Endothelial cell of umbilical vein (primary cell): ENCODE measurements around the gene SPDYE17.
"Not testable (repeated sequence)": the region's sequence is repeated elsewhere in the genome, so short reads cannot be mapped to it uniquely, and the experiment has no call there.

Experiments
- CTCF ChIP-seq, 2 donors: IDR thresholded peaks; 1 replicate in 1 of 2; 2 replicates in 1 of 2; pipeline ENCODE4 v1.5.1; 2011; ENCODE audit warnings: low read length in 2 of 2, mild to moderate bottlenecking in 2 of 2, moderate library complexity in 2 of 2, control low read depth in 1 of 2, inconsistent platforms in 1 of 2, low read depth in 1 of 2; ENCODE audit not compliant: insufficient read depth in 1 of 2; ENCODE audit errors: extremely low read depth in 1 of 2
- FOS ChIP-seq: IDR thresholded peaks from 2 replicates; pipeline ENCODE4 v1.6.1; 2011; ENCODE audit warnings: mild to moderate bottlenecking, low read length, moderate library complexity, borderline replicate concordance; ENCODE audit not compliant: insufficient read depth
- MAX ChIP-seq: IDR thresholded peaks from 2 replicates; pipeline ENCODE4 v1.6.1; 2011; ENCODE audit not compliant: insufficient read depth, insufficient read length
- POLR2A ChIP-seq: IDR thresholded peaks from 2 replicates; pipeline ENCODE4 v1.6.1; 2012; ENCODE audit warnings: low read depth, mild to moderate bottlenecking, control low read depth, low read length
- POLR2AphosphoS5 ChIP-seq: IDR thresholded peaks from 2 replicates; pipeline ENCODE4 v1.6.1; 2012; ENCODE audit warnings: low read depth, mild to moderate bottlenecking, control low read depth, low read length, moderate library complexity; ENCODE audit not compliant: insufficient read depth

GRCh38 chr7:76993831-76994230 lies 38.3 kb downstream of the SPDYE17 start:
- TF ChIP-seq POLR2AphosphoS5; MAX; CTCF (IDR thresholded peaks at IDR 0.05; ENCODE audit: extremely low read depth in 1 of 2, insufficient read depth in 1 of 2, low read depth in 1 of 2, low read length in 2 of 2); POLR2A; FOS: not testable (repeated sequence)
